ENCODE results near the gene ACTA2.

ACTA2 gene

GRCh38 chr10:88926566-88927415 is 25.8 kb downstream of the ACTA2 start:
- ChIA-PET CTCF (interaction anchor here (1.0 to 16.1 kb wide), 4 partner anchors 6 to 91 kb away, joined by 3 to 471 read pairs (median 20); no protein-coding TSS in a partner anchor), POLR2A (no interaction called here)
- TF ChIP-seq CTCF (IDR thresholded peaks at IDR 0.05; ENCODE audit: control extremely low read depth, extremely low read depth, low read depth, missing control alignments): no peak
- no peak for DNase-seq (ENCODE audit: extremely low spot score)

- ChIA-PET POLR2A (no interaction called here), CTCF (interaction anchor here (0.9 to 16.1 kb wide), 5 partner anchors 10 to 294 kb away, joined by 3 to 471 read pairs (median 5); no protein-coding TSS in a partner anchor)
- TF ChIP-seq CTCF (IDR thresholded peaks at IDR 0.05; ENCODE audit: control extremely low read depth, extremely low read depth, low read depth, missing control alignments): no peak
- no peak for DNase-seq (ENCODE audit: extremely low spot score)
These were observed 29.1 kb downstream of the ACTA2 start for GRCh38 chr10:88923520-88923919.

GRCh38 chr10:88922041-88922440 is 30.5 kb downstream of the ACTA2 start:
- CTCF ChIA-PET: interaction anchor here (0.9 to 3.2 kb wide), 2 partner anchors 10 to 350 kb away, joined by 3 to 29 read pairs; no protein-coding TSS in a partner anchor
- no peak for DNase-seq (ENCODE audit: extremely low spot score)
- TF ChIP-seq CTCF (IDR thresholded peaks at IDR 0.05; ENCODE audit: control extremely low read depth, extremely low read depth, low read depth, missing control alignments): no peak
- POLR2A ChIA-PET: no interaction called here

- TF ChIP-seq CTCF (IDR thresholded peaks at IDR 0.05; ENCODE audit: control extremely low read depth, extremely low read depth, low read depth, missing control alignments): no peak
- POLR2A ChIA-PET: no interaction called here
- no peak for DNase-seq (ENCODE audit: extremely low spot score)
- CTCF ChIA-PET: interaction anchor here (0.9 to 3.2 kb wide), 5 partner anchors 11 to 349 kb away, joined by 3 to 29 read pairs (median 4); partner anchors contain the start of gene RNLS
These were observed 31.5 kb downstream of the ACTA2 start for GRCh38 chr10:88920986-88921593.

GRCh38 chr10:88920198-88920597 is 32.4 kb downstream of the ACTA2 start:
- CTCF ChIA-PET: interaction anchor here (1.5 to 3.2 kb wide), 5 partner anchors 12 to 337 kb away, joined by 4 to 29 read pairs (median 7); partner anchors contain the start of gene RNLS
- DNase-seq (ENCODE audit: extremely low spot score): no peak
- POLR2A ChIA-PET: no interaction called here

More at GRCh38 chr10:88920198-88920597, 32.4 kb downstream of the ACTA2 start:
- no peak for TF ChIP-seq CTCF (IDR thresholded peaks at IDR 0.05; ENCODE audit: control extremely low read depth, extremely low read depth, low read depth, missing control alignments)
